GM19468 (cell line): Measurements from ENCODE around the gene CYP2C8.
"Not testable (repeated sequence)": the region's sequence is repeated elsewhere in the genome, so short reads cannot be mapped to it uniquely, and the experiment has no call there.

Experiments used
- ATAC-seq: cut with Tn5 transposase; IDR thresholded peaks from one replicate; pipeline ENCODE4 v1.9.1; 2021; ENCODE audit warnings: mild to moderate bottlenecking, moderate library complexity, moderate number of reproducible peaks; ENCODE audit not compliant: unreplicated experiment; ENCODE audit errors: extremely low read depth

CYP2C8 gene

DNA sequence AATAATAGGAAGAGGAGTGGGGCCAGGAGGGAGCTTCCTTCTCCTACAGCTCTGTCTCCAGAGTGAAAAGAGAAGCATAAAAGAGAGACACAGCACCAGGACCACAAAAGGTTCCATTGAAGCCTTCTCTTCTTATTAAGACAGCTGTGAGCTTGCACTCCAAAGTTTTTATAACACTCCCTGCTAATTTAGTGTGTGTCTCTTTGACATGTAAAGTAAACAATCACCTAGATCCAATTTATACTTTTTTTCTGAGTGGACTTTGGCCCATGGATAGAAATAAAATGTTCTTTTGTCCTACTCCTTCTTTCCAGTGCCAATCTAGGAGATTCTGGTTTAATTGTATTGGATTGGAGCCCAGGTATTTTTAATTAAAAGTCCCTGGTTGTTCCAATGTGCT lies at the start of gene CYP2C8:
Gene CYP2C8, minus strand, starts transcription at position 212 of the 400 bp plus-strand sequence. Its CDS starts 95 bp downstream, at position 117.
- no peak for ATAC-seq

GRCh38 chr10:95116869-95117269 lies 47.6 kb upstream of the CYP2C8 start:
- no peak for ATAC-seq

- ATAC-seq: not testable (repeated sequence)
These were observed 41.5 kb upstream of the CYP2C8 start for GRCh38 chr10:95110823-95111222.

- ATAC-seq: no peak
These were observed 28.5 kb upstream of the CYP2C8 start for GRCh38 chr10:95097805-95098204.

DNA sequence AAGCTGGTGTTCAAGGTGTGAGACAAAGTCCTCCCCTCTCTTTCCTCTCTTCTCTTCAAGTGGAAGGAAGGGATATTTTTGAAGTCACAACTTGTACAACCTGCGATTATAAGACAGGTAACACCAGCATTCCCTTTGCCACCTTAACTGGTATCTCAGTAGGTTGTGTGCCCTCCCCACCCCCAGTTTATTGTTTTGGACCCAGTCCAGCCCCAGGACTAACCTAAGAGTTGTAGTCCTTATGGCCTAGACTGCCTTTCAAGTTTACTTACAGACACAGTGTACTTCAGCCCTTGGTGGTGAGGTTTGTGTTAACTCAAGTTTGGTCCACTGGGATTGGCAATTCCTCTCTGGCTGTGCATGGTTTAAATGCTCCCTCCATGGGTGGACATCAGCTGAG lies 26.8 kb upstream of the CYP2C8 start:
- ATAC-seq: no peak

GRCh38 chr10:95079626-95080025 lies 10.3 kb upstream of the CYP2C8 start:
- ATAC-seq: not testable (repeated sequence)

GRCh38 chr10:95077556-95077955 lies 8.3 kb upstream of the CYP2C8 start:
- ATAC-seq: no peak

- no peak for ATAC-seq
These were observed 1.9 kb upstream of the CYP2C8 start for GRCh38 chr10:95071107-95071660.

DNA sequence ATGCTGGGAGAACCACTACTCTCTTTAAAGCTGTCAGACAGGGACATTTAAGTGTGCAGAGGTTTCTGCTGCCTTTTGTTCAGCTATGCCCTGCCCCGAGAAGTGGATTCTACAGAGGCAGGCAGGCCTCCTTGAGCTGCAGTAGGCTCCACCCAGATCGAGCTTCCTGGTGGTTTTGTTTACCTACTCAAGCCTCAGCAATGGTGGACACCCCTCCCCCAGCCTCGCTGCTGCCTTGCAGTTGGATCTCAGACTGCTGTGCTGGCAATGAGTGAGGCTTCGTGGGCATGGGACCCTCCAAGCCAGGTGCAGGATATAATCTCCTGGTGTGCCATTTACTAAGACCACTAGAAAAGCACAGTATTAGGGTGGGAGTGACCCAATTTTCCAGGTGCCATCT lies 5.2 kb downstream of the CYP2C8 start:
- not testable (repeated sequence) for ATAC-seq

DNA sequence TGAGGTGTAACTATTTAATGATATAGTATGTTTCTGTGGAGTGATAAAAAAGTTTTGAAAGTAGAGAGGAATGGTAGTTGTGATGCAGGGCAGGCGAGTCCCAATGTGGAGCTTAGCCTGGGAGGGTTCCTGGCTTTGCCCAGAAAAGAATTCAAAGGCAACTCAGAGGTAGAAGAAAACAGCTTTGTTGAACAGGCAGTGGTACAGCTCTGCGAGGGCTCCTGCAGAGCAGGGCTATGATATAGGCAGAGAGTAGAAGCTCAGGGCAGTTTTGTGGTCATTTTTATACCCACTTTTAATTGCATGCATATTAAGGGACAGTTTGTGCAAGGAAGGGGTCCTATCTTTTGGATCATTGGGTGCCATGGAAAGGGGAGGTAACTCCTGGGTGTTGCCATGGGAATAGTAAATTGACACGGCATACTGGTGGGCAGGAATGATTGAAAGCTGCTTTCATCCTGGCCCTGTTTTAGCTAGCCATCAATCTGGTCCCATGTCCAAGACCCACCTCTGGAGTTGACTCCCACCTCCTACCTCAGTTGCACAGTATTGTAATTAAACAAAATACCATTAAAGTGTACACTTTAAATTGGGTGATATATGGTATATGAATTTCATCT lies 12.4 kb downstream of the CYP2C8 start:
- ATAC-seq: no peak

DNA sequence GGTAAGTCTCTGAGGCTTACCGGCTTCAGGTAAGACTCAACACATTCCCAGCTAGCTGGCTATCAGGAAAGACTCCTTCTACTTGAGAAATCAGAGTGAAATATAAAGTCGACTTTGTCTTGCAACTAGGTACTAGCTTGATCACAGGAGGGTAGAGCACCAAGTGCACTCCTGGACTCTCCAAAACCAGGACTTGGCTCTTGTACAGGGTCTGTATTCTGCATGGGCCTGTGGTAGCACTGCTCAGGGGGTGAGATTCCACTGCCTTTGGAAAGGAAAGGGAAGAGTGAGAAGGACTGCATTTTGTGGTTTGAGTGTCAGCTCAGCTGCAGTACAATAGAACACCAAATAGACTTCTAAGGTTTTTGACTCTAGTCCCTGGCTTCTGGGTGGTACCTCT lies 19.4 kb downstream of the CYP2C8 start:
- no peak for ATAC-seq

DNA sequence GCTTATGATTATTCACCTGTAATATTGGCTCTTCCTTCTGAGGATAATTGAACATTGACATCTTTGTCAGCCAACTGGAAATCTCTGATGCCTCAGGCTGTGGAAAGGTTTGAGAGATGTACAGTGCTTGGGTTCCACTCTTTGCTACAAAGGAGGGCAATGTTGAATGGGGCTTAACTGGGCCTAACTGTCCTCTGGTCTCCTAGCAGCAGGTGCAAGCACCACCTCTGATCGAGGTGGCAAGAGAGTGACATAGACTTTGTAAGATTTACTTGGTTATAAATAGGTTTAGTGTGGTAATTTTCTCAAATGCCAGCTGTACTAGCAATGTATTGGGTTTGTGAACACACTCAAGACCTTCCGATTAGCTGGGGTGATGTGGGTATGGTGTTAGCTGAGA lies 21.1 kb downstream of the CYP2C8 start:
- ATAC-seq: no peak

GRCh38 chr10:95039281-95039680 lies 30.0 kb downstream of the CYP2C8 start:
- ATAC-seq: no peak

GRCh38 chr10:95035332-95036295 lies 33.7 kb downstream of the CYP2C8 start:
- ATAC-seq: no peak

DNA sequence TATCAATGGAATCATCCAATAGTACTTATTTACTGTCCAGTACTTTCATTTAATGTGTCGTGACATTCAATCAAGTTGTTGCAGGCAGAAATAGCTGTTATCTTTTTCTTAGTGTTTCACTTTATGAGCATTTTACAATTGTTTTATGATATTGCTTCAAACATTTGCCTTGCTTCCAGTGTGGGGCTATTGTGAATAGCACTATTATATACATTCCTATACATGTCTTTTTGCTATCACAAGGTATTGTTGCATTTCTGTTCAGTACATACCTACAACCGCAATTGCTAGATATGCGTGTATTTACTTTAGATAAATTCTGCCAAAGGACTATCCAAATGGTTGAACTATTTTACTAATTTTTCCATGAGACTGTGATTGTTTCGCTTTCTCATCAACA lies 34.9 kb downstream of the CYP2C8 start:
- no peak for ATAC-seq

GRCh38 chr10:95031656-95032055 lies 37.6 kb downstream of the CYP2C8 start:
- ATAC-seq: no peak

DNA sequence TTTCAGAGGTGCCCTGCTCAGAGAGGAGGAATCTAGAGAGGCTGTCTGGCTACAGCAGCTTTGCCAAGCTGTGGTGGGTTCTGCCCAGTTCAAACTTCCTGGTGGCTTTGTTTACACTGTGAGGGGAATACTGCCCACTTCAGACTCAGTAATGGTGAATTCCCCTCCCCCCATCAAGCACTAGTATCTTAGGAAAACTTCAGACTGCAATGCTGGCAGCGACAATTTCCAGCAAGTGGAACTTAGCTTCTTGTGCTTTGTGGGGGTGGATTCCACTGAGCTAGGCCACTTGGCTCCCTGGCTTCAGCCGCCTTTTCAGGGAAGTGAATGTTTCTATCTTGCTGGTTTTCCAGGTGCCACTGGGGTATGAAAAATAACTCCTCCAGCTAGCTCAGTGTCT lies 42.8 kb downstream of the CYP2C8 start:
- ATAC-seq: no peak

- no peak for ATAC-seq
These were observed 71.5 kb downstream of the CYP2C8 start for GRCh38 chr10:94997741-94998174.

DNA sequence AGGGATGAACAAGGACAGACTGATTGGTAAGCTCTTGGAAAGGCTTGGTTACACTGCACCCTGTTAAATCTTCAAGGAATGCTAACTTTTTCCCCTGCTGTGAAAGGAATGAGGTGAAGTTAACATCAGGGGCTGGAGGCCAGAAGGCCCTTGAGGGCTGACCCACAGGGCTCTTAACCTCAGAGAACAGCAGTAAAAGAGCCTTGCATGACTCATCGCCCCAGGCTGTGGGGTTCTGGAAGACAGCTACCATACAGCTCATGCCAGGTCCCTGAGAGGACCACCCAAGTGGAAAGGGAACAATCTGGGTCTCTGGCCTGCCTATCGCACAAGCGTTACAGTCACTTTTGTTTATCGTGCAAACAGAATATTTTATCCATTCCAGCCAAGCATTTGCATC lies 76.5 kb downstream of the CYP2C8 start:
- no peak for ATAC-seq

- ATAC-seq: no peak
These were observed 77.9 kb downstream of the CYP2C8 start for GRCh38 chr10:94991243-94991888.

DNA sequence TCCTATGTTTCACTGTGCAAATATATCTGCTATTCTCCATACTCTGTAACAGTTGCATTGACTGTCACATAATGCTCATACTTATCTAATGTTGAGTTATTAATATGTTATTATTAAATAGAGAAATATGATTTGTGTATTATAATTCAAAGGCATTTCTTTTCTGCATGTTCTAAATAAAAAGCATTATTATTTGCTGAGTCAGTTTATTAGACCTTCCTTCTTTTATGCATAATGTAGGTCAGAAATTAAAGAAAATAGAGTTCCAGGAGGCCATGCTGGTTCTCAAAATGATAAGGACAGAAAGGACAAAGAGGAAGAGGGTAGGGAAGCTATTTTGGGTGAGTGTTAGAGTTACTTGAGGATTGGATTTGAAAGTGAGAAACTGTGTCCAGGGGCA lies 80.1 kb downstream of the CYP2C8 start:
- ATAC-seq: no peak
